ENCODE results near the gene SOX1.

Gene SOX1

GRCh38 chr13:112113851-112114250 is 46.9 kb downstream of the SOX1 start:
- Histone ChIP-seq H3K4me2 (ENCODE audit: low read length) (no peak overlapping the region), H3K27ac (no peak overlapping the region), H3K9ac (no peak overlapping the region), H3K36me3 (ENCODE audit: control insufficient read depth, insufficient read depth, low read length) (no peaks in the 10 kb centered on the region), H3K4me1 (no peaks in the 10 kb centered on the region), H3K79me2 (no peaks in the 10 kb centered on the region), H3K9me3 (ENCODE audit: control insufficient read depth, low read length) (no peaks in the 10 kb centered on the region), H2AFZ (no peak overlapping the region), H3K4me3 (ENCODE audit: low read depth, low read length) (no peak overlapping the region), H3K27me3 (ENCODE audit: control insufficient read depth, insufficient read depth, low read length) (no peaks in the 10 kb centered on the region)
- TF ChIP-seq CTCF (IDR thresholded peaks at IDR 0.05): no peak

GRCh38 chr13:112114391-112114790 is 47.4 kb downstream of the SOX1 start:
- Histone ChIP-seq H3K9me3 (ENCODE audit: control insufficient read depth, low read length) (no peaks in the 10 kb centered on the region), H2AFZ (no peak overlapping the region), H3K4me1 (no peaks in the 10 kb centered on the region), H3K27me3 (ENCODE audit: control insufficient read depth, insufficient read depth, low read length) (no peaks in the 10 kb centered on the region), H3K27ac (no peak overlapping the region), H3K36me3 (ENCODE audit: control insufficient read depth, insufficient read depth, low read length) (no peaks in the 10 kb centered on the region), H3K4me3 (ENCODE audit: low read depth, low read length) (no peak overlapping the region), H3K4me2 (ENCODE audit: low read length) (no peak overlapping the region), H3K79me2 (no peaks in the 10 kb centered on the region), H3K9ac (no peak overlapping the region)
- no peak for TF ChIP-seq CTCF (IDR thresholded peaks at IDR 0.05)

DNA sequence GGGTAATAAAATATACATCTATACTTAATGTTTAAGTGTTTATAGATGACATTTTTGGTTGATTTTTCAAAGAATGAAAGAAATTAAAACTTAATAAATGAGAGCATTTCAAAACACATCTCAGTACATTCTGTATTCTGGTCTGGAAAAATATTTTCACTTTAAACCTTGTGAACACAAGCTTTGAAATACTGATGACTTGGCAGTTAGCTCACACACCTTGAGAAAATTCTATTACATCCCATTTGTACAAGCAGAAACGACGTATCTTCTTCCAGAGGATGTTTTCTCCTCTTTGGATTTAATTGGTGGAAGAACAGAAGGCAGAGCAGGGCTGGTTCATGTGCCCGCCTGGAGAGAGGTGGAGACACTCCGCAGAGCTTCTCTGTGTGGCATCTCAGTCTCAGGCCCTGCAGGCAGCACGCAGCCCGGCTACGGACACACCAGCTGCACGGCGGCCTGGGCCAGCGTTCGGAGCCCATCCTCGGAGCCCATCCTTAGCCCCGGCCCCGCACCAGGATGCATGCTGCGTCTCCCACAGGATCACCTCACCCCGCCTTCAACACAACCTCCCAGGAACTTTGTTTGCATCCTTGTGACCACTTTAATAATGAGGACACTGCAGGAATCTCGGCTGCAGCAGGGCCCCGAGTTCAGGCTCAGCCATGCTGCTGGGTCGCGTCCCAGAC is 48.6 kb downstream of the SOX1 start:
- Histone ChIP-seq H3K4me2 (ENCODE audit: low read length) (no peak overlapping the region), H3K9me3 (ENCODE audit: control insufficient read depth, low read length) (no peaks in the 10 kb centered on the region), H3K27me3 (ENCODE audit: control insufficient read depth, insufficient read depth, low read length) (no peaks in the 10 kb centered on the region)

DNA sequence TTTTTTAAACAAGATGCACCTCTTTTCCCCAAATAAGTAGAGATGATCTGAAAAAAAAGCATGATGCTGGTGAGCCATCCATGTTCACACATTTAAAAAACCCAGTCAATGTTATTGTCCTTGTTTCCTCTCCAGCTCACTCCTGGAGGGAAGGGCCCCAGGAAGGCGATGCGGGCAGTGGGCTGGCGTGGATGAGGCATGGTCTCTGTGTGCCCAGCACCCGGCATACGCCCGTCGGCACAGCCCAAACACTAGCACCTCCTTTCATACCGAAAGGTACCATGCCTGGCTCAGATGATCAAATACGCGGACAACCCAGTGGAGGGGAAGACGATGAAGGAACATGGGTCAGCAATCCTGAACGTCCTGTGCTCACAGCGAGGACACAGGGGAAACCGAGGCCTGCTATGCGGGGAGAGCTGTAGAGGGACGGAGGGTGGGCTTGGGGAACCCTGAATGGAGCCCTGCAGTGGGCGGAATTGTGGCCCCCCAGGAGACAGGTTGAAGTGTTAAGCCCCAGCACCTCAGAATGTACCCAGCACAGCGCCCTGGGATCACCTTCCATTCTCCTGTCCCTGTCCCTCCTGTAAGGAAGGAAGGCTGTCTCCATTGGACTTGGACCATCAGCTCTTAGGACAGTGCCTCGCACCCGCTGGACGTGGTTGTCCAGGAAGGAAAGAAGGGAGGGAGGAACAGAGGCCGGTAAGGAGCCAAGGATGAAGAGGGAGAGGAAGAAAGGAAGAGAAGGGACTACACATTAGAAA is 49.4 kb downstream of the SOX1 start:
- Histone ChIP-seq H3K4me3 (ENCODE audit: low read depth, low read length) (no peak overlapping the region), H3K27ac (no peak overlapping the region), H3K27me3 (ENCODE audit: control insufficient read depth, insufficient read depth, low read length) (no peaks in the 10 kb centered on the region), H3K9ac (no peak overlapping the region), H3K36me3 (ENCODE audit: control insufficient read depth, insufficient read depth, low read length) (no peaks in the 10 kb centered on the region), H3K4me1 (no peaks in the 10 kb centered on the region), H3K4me2 (ENCODE audit: low read length) (no peak overlapping the region), H3K9me3 (ENCODE audit: control insufficient read depth, low read length) (no peaks in the 10 kb centered on the region), H2AFZ (no peak overlapping the region), H3K79me2 (no peaks in the 10 kb centered on the region)
- no peak for TF ChIP-seq CTCF (IDR thresholded peaks at IDR 0.05)

More for the DNA sequence above, 48.6 kb downstream of the SOX1 start:
- no peak overlapping the region for H3K9ac ChIP-seq
- no peaks in the 10 kb centered on the region for H3K36me3 ChIP-seq (ENCODE audit: control insufficient read depth, insufficient read depth, low read length)
- no peak overlapping the region for H3K4me3 ChIP-seq (ENCODE audit: low read depth, low read length)
- H3K79me2 ChIP-seq: no peaks in the 10 kb centered on the region
- H3K4me1 ChIP-seq: no peaks in the 10 kb centered on the region
- no peak for TF ChIP-seq CTCF (IDR thresholded peaks at IDR 0.05)
- H3K27ac ChIP-seq: no peak overlapping the region
- H2AFZ ChIP-seq: no peak overlapping the region

All from parathyroid adenoma (tissue), 2 donors.